ENCODE measurements around the gene PALLD. TPM values are rescaled to one million over a fixed set of nuclear protein-coding genes. Genes with fewer than 3 reads are reported as not detected.
A peak's percentile ranks its signal among the peaks of the same experiment; 100 is the strongest.

PALLD gene
- total and polyA plus RNA-seq, 2 donors (not counting 3 experiments of a cell fraction or from before 2014, with no cell fraction given), result 13.4 to 48.2 TPM

DNA sequence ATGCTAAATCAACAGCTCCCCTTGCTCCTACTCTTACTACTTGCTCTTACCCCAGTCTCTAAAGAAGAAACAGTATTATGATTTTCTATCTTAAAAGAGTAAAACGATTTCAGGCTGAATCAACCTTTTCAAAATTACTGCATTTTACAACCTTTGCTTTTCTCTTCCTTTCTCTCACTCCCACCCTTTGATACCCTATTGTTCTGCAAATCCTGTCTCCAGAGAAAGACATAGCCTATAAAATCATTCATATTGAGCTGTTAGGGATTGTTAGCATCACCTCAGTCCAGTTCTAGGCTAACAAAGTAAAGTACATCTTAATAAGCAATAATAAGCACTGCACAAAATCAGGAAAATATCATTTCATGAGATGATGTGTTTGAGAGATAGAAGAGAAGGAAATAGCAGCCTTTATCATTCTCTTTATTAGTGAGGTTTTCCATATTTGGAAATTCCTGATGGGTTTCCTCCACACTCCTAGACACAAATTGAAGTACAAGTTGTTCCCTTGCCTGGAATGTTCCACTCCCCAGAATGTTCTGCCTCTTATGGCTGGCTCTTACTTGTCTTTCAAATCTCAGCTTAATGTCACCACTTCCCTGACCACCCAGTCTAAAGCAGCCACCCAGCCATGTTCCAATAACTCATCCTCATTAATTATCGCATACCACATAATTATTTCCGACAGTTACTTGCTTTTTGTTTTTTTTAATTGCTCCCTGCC is 219.7 kb downstream of the PALLD start:
- H3K79me2 ChIP-seq (ENCODE audit: control insufficient read depth, insufficient read depth, low read length), result no peaks in the 10 kb centered on the region
- H3K27me3 ChIP-seq (ENCODE audit: control insufficient read depth in 2 of 2, insufficient read depth in 2 of 2, low read length in 2 of 2), result no peaks in the 10 kb centered on the region
- no peak overlapping the region for H3K27ac ChIP-seq (ENCODE audit: insufficient read depth, low read depth, low read length)
- no peaks in the 10 kb centered on the region for H4K20me1 ChIP-seq (replicated peaks; ENCODE audit: control insufficient read depth, extremely low read depth, insufficient read depth, low read length)
- ChIA-PET POLR2A (no interaction called here), CTCF (interaction anchor here (1.3 kb wide), 1 partner anchor 23 kb away, joined by 3 read pairs; no protein-coding TSS in a partner anchor)
- no peaks in the 10 kb centered on the region for H3K9me1 ChIP-seq (replicated peaks; ENCODE audit: control insufficient read depth, extremely low read depth, insufficient read depth, low read length)
- no peak overlapping the region for H3K4me2 ChIP-seq (ENCODE audit: insufficient read depth, low read length)
- TF ChIP-seq, protein P1, sequence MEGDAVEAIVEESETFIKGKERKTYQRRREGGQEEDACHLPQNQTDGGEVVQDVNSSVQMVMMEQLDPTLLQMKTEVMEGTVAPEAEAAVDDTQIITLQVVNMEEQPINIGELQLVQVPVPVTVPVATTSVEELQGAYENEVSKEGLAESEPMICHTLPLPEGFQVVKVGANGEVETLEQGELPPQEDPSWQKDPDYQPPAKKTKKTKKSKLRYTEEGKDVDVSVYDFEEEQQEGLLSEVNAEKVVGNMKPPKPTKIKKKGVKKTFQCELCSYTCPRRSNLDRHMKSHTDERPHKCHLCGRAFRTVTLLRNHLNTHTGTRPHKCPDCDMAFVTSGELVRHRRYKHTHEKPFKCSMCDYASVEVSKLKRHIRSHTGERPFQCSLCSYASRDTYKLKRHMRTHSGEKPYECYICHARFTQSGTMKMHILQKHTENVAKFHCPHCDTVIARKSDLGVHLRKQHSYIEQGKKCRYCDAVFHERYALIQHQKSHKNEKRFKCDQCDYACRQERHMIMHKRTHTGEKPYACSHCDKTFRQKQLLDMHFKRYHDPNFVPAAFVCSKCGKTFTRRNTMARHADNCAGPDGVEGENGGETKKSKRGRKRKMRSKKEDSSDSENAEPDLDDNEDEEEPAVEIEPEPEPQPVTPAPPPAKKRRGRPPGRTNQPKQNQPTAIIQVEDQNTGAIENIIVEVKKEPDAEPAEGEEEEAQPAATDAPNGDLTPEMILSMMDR (IDR thresholded peaks at IDR 0.05; ENCODE audit: extremely low read depth in 1 of 2, insufficient read depth in 1 of 2, low read depth in 1 of 2, low read length in 2 of 2), result no peak
- TF ChIP-seq FOS (IDR thresholded peaks at IDR 0.05; ENCODE audit: borderline replicate concordance, insufficient read depth, low read length), result no peak
- no peak for TF ChIP-seq JUN (IDR thresholded peaks at IDR 0.05; ENCODE audit: borderline replicate concordance, insufficient read depth, insufficient read length, low read depth)
- no peak for TF ChIP-seq POLR2A (IDR thresholded peaks at IDR 0.05; ENCODE audit: low read depth, low read length)
- no peak for TF ChIP-seq MYC (IDR thresholded peaks at IDR 0.05; ENCODE audit: low read depth, low read length)
- no peak for TF ChIP-seq GATA2 (IDR thresholded peaks at IDR 0.05; ENCODE audit: insufficient read depth, insufficient read length, low read depth, low read length)
- TF ChIP-seq EZH2 (IDR thresholded peaks at IDR 0.05; ENCODE audit: borderline replicate concordance, low read depth, low read length, severe bottlenecking), result no peak
- TF ChIP-seq, protein P2, sequence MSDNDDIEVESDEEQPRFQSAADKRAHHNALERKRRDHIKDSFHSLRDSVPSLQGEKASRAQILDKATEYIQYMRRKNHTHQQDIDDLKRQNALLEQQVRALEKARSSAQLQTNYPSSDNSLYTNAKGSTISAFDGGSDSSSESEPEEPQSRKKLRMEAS (IDR thresholded peaks at IDR 0.05; ENCODE audit: insufficient read depth, insufficient read length), result no peak
- TF ChIP-seq POLR2AphosphoS5 (IDR thresholded peaks at IDR 0.05; ENCODE audit: insufficient read depth, low read depth, low read length), result no peak
- dilution Hi-C loops (cut with MboI; ENCODE audit: extremely low pct_ligation_motif_present, low sequenced_read_pairs), result no loop called here
- no peak overlapping the region for H3K9ac ChIP-seq (replicated peaks; ENCODE audit: extremely low read depth, insufficient read depth, low read length)
- H3K4me1 ChIP-seq (ENCODE audit: control insufficient read depth, extremely low read depth, insufficient read depth, low read length), result peaks cover 6% of the 10 kb centered on the region
- intact Hi-C loops (cut with micrococcal nuclease), result no loop called here
- DNase-seq (ENCODE audit: low read depth, low spot score) (peak; percentile 13), FAIRE-seq (no peak)
- H3K4me3 ChIP-seq (replicated peaks in 1 of 3; ENCODE audit: insufficient read depth in 1 of 3, low read depth in 1 of 3, low read length in 3 of 3), result no peak overlapping the region
- H2AFZ ChIP-seq (ENCODE audit: low read depth, low read length), result no peak overlapping the region
- no peaks in the 10 kb centered on the region for H3K9me3 ChIP-seq (replicated peaks; ENCODE audit: control insufficient read depth, insufficient read depth, low read length)
- no peaks in the 10 kb centered on the region for H3K36me3 ChIP-seq (ENCODE audit: control insufficient read depth in 2 of 2, extremely low read depth in 1 of 2, insufficient read depth in 2 of 2, low read length in 2 of 2)
- BruUV-seq (replicated peaks), result no TSS peak

Data from endothelial cell of umbilical vein (primary cell).